GM18505 (cell line): Measurements from ENCODE around the gene C10orf120.

Experiments
- ATAC-seq: cut with Tn5 transposase; IDR thresholded peaks from one replicate; pipeline ENCODE4 v1.9.1; 2021; ENCODE audit not compliant: unreplicated experiment
- POLR2A ChIP-seq: IDR thresholded peaks from 4 replicates; pipeline ENCODE4 v1.6.1; 2011; ENCODE audit warnings: borderline replicate concordance; ENCODE audit not compliant: insufficient read depth, insufficient read length; ENCODE audit errors: extremely low read depth

Gene C10orf120

DNA sequence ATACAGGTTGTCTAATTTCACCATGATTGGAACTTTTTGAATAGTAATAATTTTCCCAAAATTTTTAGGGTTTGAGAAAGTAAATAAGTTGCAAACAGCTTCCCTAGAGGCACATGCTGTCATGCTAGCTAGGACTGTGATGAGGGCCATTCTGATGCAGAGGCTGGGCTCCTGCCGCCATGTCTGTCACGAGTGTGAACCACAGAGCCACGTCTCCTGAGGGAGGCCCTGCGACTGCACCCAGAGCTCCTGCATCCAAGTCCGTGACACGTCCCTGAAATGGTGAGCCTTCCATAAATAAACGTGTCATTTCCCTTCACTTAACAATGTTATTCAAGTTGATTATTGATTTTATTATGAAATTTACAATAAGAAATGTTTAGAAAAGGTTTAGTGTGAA is 40.0 kb downstream of the C10orf120 start:
- no peak for ATAC-seq
- TF ChIP-seq POLR2A, result no peak

GRCh38 chr10:122659126-122659525 is 40.5 kb downstream of the C10orf120 start:
- ATAC-seq, result no peak
- no peak for TF ChIP-seq POLR2A

- TF ChIP-seq POLR2A, result no peak
- no peak for ATAC-seq
These were observed 41.1 kb downstream of the C10orf120 start for GRCh38 chr10:122658356-122659049.

- ATAC-seq, result no peak
- TF ChIP-seq POLR2A, result no peak
These were observed 41.9 kb downstream of the C10orf120 start for GRCh38 chr10:122657729-122658128.

- no peak for ATAC-seq
- no peak for TF ChIP-seq POLR2A
These were observed 42.4 kb downstream of the C10orf120 start for GRCh38 chr10:122657255-122657654.

GRCh38 chr10:122656741-122657140 is 42.9 kb downstream of the C10orf120 start:
- no peak for TF ChIP-seq POLR2A
- no peak for ATAC-seq

DNA sequence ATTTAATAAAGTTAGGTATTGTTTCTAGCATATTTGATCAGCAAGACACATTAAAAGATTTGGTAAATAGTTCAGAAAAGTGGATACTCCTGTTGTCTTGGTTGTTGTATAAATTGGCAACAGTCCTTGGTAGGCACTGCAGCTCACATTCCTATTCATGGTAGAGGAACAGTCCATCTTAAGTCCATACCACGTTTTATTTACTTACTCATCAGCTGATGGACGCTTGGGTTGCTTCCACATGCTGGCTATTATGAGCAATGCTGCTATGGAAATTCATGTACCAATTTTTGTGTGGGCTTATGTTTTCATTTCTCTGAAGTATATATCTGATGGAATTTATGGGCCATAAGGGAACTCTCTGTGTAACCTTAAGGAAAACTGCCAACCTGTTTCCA is 43.3 kb downstream of the C10orf120 start:
- ATAC-seq, result no peak
- no peak for TF ChIP-seq POLR2A

DNA sequence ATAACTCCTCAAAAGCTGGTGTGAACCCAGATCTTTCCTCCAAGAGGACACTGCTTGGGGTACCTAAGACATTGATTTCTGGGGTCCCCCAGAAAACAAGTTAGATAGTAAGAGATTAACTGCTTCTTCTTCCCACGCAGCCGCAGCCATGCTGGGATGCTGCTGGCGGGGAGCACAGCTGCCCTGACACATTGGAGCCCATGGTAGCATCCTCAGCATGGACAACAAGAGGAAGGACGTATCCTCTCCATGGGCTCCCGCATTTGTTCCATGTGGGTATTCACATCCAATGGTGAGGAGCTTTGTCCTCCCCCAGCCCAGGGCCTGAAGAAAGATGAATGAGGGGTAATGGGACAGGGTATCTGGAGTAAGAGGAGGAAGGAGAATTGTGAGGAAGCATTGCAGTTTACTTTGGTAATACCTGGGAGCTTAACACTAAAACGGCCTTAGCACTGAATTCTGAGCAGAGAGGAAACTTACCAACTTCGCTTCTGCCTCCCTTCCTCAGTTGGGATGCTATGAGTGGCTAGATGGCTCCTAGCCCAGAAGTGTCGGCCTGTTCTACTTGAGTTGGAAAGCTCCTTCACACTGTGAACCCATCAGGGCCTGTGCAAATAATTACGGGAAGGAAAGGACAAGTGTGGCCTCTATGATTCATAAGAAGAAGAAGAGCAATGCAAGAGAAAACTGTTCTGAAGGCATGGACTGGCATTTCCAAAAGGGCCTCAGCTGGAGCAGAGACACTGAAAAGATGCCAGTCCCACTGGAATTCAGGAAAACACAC is 43.9 kb downstream of the C10orf120 start:
- ATAC-seq, result no peak
- TF ChIP-seq POLR2A, result no peak

DNA sequence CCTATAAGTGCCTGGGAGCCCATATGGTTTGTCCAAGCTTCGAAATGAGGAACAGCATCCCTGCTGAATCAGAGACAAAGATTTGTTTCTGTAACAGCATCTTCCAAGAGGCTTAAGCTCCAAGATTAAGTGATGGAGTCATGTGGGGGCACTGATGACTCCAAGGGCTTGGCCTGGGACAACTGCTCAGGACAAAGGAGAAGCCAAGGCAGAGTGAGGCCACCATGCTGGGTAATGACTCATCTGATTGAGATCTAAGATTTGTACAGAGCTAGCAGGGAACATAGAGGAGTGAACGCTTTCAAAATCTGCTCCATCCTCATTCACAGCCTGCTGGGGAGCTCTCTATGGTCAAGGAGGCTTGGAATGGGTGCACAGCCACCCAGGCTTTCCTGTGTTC is 49.3 kb downstream of the C10orf120 start:
- ATAC-seq, result no peak
- no peak for TF ChIP-seq POLR2A

DNA sequence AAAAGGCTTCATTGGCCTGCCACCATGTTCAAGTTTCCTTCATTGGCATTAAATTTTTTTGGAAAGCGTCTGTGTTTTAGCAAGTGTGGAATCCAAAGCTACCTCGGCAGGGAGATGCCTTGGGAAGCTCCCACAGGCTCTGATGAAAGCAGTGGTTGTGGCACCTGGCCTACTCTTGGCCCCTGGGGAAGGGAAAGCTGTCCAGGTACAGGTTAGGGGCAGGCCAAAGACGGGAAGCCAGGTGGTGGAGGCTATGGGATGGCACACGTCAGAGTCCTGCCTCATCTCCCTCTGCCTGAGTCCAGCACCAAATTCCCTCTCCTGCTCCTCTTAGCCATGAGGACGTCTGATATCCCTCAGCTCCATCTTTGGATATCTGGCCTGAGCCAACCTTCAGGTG is 49.7 kb downstream of the C10orf120 start:
- ATAC-seq, result no peak
- TF ChIP-seq POLR2A, result no peak

DNA sequence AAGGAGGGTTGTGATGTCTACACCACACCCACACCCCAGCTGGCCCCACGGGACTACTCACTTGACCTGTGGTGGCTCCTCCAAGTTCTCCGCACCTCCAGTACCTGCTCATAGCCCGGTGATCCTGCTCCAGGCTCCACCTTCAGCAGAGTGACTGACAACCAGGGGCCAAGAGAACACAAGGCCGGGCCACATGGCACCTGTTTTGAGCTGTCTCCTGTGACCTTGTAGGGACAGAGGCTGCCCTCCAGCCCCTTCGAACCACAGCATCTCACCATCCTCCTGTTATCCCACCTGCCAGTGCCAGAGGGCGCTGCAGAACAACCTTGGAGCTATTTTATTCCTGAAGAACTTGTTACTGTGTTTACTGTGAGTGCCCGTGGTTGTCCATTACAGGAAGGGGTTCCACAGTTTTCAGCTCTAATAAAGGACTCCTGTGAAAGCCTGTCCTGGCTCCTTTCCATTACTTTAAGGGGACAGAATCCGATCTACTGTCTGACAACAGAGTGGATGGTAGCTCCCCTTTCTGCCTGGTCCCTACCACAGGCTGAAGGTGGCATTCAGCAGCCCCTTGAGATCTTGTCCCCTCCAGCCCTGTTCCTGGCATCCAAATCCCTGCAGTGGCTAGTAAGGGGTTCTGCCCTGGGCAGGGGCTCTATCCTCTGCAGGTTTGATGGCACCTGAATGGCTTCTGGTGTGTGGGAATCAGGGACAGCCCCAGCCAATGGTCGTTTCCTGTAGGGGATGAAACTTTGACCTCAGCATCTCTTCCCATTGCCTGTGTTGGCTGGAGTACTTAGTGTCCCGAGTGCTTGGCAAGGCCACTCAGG is 50.8 kb downstream of the C10orf120 start:
- no peak for TF ChIP-seq POLR2A
- no peak for ATAC-seq
